B cell (primary cell): ENCODE measurements around the gene TMEM106C. TPM values are rescaled to one million over a fixed set of nuclear protein-coding genes. Genes with fewer than 3 reads are reported as not detected.

Experiments
- ATAC-seq: fragments of 200-7000 bp; cut with Tn5 transposase; one replicate; pipeline ENCODE4 v1.10.0; 2021; ENCODE audit warnings: low read depth, mild to moderate bottlenecking, moderate number of reproducible peaks, moderate library complexity
- CTCF ChIA-PET: fragments of 350-600 bp; sonication (Branson Sonifier 250); formaldehyde crosslinking; loops from one replicate; lab custom pipeline; 2021; ENCODE audit warnings: antibody characterized with exemption, inconsistent platforms; lab: Charles Lee
- POLR2A ChIA-PET: fragments of 350-600 bp; sonication (Branson Sonifier 250); formaldehyde crosslinking; loops from one replicate; lab custom pipeline; 2021; ENCODE audit warnings: antibody characterized with exemption; lab: Charles Lee
- DNase-seq: peaks from one replicate; pipeline ENCODE4 v3.0.0; 2013
- H2AFZ ChIP-seq: 2 replicates; pipeline ENCODE4 v1.6.1; 2012; ENCODE audit warnings: mild to moderate bottlenecking, low read depth, low read length; ENCODE audit not compliant: insufficient read depth, poor library complexity, severe bottlenecking
- H3K27ac ChIP-seq, 2 donors: 1 replicate in 1 of 2; 2 replicates in 1 of 2; pipeline ENCODE4 v1.5.1; 2012 to 2013; ENCODE audit warnings: low read length in 2 of 2, mild to moderate bottlenecking in 2 of 2, moderate library complexity in 1 of 2
- H3K27me3 ChIP-seq, 4 experiments: fragments of 200-600 bp in 1 of 4; sonication (generic) in 1 of 4; replicated peaks in 1 of 4; 1 replicate in 2 of 4; 2 replicates in 2 of 4; pipeline versions ENCODE4 v1.6.1 to v1.7.0; 2013 to 2016; ENCODE audit warnings: low read length in 3 of 4, mild to moderate bottlenecking in 2 of 4, mixed read lengths in 1 of 4, moderate library complexity in 1 of 4; ENCODE audit not compliant: insufficient read depth in 4 of 4, control insufficient read depth in 3 of 4; ENCODE audit errors: control extremely low read depth in 1 of 4
- H3K36me3 ChIP-seq, 2 experiments: replicated peaks in 1 of 2; 1 replicate in 1 of 2; 2 replicates in 1 of 2; pipeline versions ENCODE4 v1.6.1 to v1.7.1; 2013; ENCODE audit warnings: low read length in 1 of 2; ENCODE audit not compliant: insufficient read depth in 2 of 2, control insufficient read depth in 1 of 2; ENCODE audit errors: control extremely low read depth in 1 of 2, extremely low read depth in 1 of 2
- H3K4me1 ChIP-seq, 2 donors: fragments of 200-600 bp in 1 of 2; sonication (generic) in 1 of 2; 1 replicate in 1 of 2; 2 replicates in 1 of 2; pipeline versions ENCODE4 v1.5.1 to v1.6.1; 2013 to 2017; ENCODE audit warnings: low read length in 2 of 2; ENCODE audit not compliant: control insufficient read depth in 2 of 2, insufficient read depth in 2 of 2
- H3K4me2 ChIP-seq: replicated peaks from 2 replicates; pipeline ENCODE3; 2012; ENCODE audit warnings: mild to moderate bottlenecking, low read depth, low read length; ENCODE audit not compliant: poor library complexity, severe bottlenecking
- H3K4me3 ChIP-seq, 5 experiments: fragments of 200-600 bp in 1 of 5; sonication (generic) in 1 of 5; 1 replicate in 3 of 5; 2 replicates in 2 of 5; pipeline versions ENCODE4 v1.5.1 to v1.7.0; 2011 to 2016; ENCODE audit warnings: low read length in 4 of 5, mild to moderate bottlenecking in 4 of 5, low read depth in 2 of 5, control low read depth in 1 of 5, moderate library complexity in 1 of 5; ENCODE audit not compliant: insufficient read depth in 1 of 5; ENCODE audit errors: control extremely low read depth in 1 of 5, extremely low read depth in 1 of 5
- H3K79me2 ChIP-seq: fragments of 200-600 bp; sonication (generic); one replicate; pipeline ENCODE4 v1.6.0; 2016; ENCODE audit warnings: low read length; ENCODE audit not compliant: control insufficient read depth, insufficient read depth
- H3K9ac ChIP-seq: fragments of 200-600 bp; sonication (generic); 2 replicates; pipeline ENCODE4 v1.6.1; 2017; ENCODE audit warnings: mild to moderate bottlenecking, low read length, moderate library complexity
- H3K9me3 ChIP-seq, 3 donors: one replicate each; pipeline versions ENCODE4 v1.6.1 to v1.7.1; 2013; ENCODE audit warnings: low read length in 2 of 3; ENCODE audit not compliant: control insufficient read depth in 2 of 3, insufficient read depth in 1 of 3; ENCODE audit errors: control extremely low read depth in 1 of 3
- H4K20me1 ChIP-seq: 2 replicates; pipeline ENCODE4 v1.6.0; 2012; ENCODE audit warnings: mild to moderate bottlenecking, low read length; ENCODE audit not compliant: insufficient read depth, control insufficient read depth, poor library complexity, severe bottlenecking
- H3K27ac Mint-ChIP-seq: one replicate; pipeline ENCODE4 v1.8.0; 2021; ENCODE audit warnings: mixed read lengths
- H3K27me3 Mint-ChIP-seq: one replicate; pipeline ENCODE4 v1.8.0; 2021; ENCODE audit warnings: mixed read lengths
- H3K4me1 Mint-ChIP-seq: one replicate; pipeline ENCODE4 v1.8.0; 2021; ENCODE audit warnings: mixed read lengths
- H3K4me3 Mint-ChIP-seq: one replicate; pipeline ENCODE4 v1.8.0; 2021; ENCODE audit warnings: mixed read lengths
- H3K9me3 Mint-ChIP-seq: one replicate; pipeline ENCODE4 v1.8.0; 2022; ENCODE audit warnings: mixed read lengths; ENCODE audit not compliant: insufficient read depth
- EZH2 ChIP-seq: IDR thresholded peaks from 2 replicates; pipeline ENCODE4 v1.6.1; 2012; ENCODE audit warnings: borderline replicate concordance, low read depth, mild to moderate bottlenecking, moderate library complexity, low read length; ENCODE audit not compliant: insufficient read depth, poor library complexity, severe bottlenecking
- WGBS: methylation state at CpG from one replicate; pipeline ENCODE4 v1.1.5; 2013; ENCODE audit warnings: missing lambda C conversion rate; ENCODE audit not compliant: insufficient coverage; 5-methylcytosine and 5-hydroxymethylcytosine counted together
- intact Hi-C: fragments of 100-400 bp; cut with micrococcal nuclease; formaldehyde crosslinking; loops from one replicate; pipeline ENCODE4 v1.10.0; 2022
- polyA plus RNA-seq: library from polyadenylated mRNA; depleted of rRNA; stranded (reverse); fragments of >200 nt; gene quantifications from 2 replicates; pipeline ENCODE4 v1.2.3, GENCODE V29; 2012
- total RNA-seq, 2 donors: library from RNA; stranded (reverse); fragments of 120-200 nt in 1 of 2; gene quantifications; 1 replicate in 1 of 2; 2 replicates in 1 of 2; pipeline versions ENCODE4 v1.2.3 to v1.2.4, GENCODE V29; 2013 to 2022
- TF ChIP-seq, protein P1 (sequence below): fragments of 200-600 bp; IDR thresholded peaks from one replicate; pipeline ENCODE4 v1.8.0; 2022; ENCODE audit warnings: antibody characterized with exemption, mild to moderate bottlenecking

TMEM106C gene
- total and polyA plus RNA-seq, 2 donors (not counting 1 experiment from before 2014, with no cell fraction given): 37.5 to 44.2 TPM

DNA sequence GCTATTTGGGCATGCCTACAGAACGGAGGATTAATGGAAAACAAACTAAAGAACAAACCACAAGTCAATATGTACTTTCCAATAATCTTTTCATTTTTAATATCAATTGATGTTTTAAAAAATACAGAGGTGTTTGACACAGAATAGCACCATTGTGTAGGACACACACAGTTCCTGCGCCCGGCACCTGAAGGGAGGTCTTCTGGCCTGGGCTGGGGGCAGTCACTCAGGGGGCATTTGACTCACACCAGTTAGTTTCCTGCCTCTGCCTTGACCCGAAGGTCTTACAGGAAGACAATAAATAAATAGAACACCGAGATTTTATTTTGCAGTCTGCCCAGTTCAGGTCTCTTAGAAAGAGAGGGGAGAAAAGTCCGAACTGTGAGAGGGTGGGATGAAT lies 9.5 kb downstream of the TMEM106C start:
- no peaks in the 10 kb centered on the region for H3K27me3 ChIP-seq
- ATAC-seq (no peak), DNase-seq (no peak)
- H3K79me2 ChIP-seq: no peaks in the 10 kb centered on the region
- TF ChIP-seq, protein P1, sequence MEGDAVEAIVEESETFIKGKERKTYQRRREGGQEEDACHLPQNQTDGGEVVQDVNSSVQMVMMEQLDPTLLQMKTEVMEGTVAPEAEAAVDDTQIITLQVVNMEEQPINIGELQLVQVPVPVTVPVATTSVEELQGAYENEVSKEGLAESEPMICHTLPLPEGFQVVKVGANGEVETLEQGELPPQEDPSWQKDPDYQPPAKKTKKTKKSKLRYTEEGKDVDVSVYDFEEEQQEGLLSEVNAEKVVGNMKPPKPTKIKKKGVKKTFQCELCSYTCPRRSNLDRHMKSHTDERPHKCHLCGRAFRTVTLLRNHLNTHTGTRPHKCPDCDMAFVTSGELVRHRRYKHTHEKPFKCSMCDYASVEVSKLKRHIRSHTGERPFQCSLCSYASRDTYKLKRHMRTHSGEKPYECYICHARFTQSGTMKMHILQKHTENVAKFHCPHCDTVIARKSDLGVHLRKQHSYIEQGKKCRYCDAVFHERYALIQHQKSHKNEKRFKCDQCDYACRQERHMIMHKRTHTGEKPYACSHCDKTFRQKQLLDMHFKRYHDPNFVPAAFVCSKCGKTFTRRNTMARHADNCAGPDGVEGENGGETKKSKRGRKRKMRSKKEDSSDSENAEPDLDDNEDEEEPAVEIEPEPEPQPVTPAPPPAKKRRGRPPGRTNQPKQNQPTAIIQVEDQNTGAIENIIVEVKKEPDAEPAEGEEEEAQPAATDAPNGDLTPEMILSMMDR: no peak
- TF ChIP-seq EZH2: no peak
- H4K20me1 ChIP-seq: no peaks in the 10 kb centered on the region
- H3K27ac Mint-ChIP-seq: no peak overlapping the region
- H3K4me2 ChIP-seq: no peak overlapping the region
- no peak overlapping the region for H3K4me3 ChIP-seq
- 94% methylated on average over 4 of the region's 6 CpGs for WGBS
- H3K27me3 Mint-ChIP-seq: no peaks in the 10 kb centered on the region
- H3K9me3 Mint-ChIP-seq: no peaks in the 10 kb centered on the region
- POLR2A ChIA-PET: no interaction called here
- no peak overlapping the region for H3K9ac ChIP-seq
- intact Hi-C loops: no loop called here
- no peaks in the 10 kb centered on the region for H3K9me3 ChIP-seq
- CTCF ChIA-PET: no interaction called here
- H3K4me3 Mint-ChIP-seq: no peak overlapping the region
- H3K36me3 ChIP-seq: no peaks in the 10 kb centered on the region
- no peak overlapping the region for H2AFZ ChIP-seq
- H3K4me1 ChIP-seq: no peaks in the 10 kb centered on the region
- no peak overlapping the region for H3K27ac ChIP-seq
- no peaks in the 10 kb centered on the region for H3K4me1 Mint-ChIP-seq

DNA sequence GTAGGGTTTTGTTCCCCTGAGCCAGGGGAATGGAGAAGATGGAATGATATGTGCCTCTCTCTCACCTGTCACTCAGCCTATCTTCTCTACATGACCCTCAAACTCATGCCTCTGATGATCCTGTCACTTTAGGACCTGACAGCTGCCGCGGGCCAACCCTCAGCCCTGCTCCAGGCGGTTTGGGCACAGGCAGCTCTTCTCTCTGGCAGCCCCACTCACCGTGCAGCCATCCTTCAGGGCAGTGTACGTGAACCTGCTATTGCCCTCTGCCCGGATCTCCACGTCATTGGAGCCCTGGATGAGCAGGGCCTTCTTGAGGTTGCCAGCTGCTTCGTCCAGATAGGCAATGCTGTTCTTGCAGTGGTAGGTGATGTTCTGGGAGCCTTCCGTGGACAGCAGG lies 10.5 kb downstream of the TMEM106C start:
- peaks cover under 1% of the 10 kb centered on the region for H3K27me3 Mint-ChIP-seq
- Histone ChIP-seq H2AFZ (no peak overlapping the region), H3K9ac (no peak overlapping the region), H3K9me3 (no peaks in the 10 kb centered on the region), H3K4me2 (no peak overlapping the region), H3K27me3 (no peaks in the 10 kb centered on the region), H4K20me1 (no peaks in the 10 kb centered on the region), H3K4me3 (no peak overlapping the region), H3K4me1 (no peaks in the 10 kb centered on the region), H3K36me3 (no peaks in the 10 kb centered on the region), H3K79me2 (no peaks in the 10 kb centered on the region), H3K27ac (no peak overlapping the region)
- no peaks in the 10 kb centered on the region for H3K9me3 Mint-ChIP-seq
- over 99% methylated on average over 9 of the region's 9 CpGs for WGBS
- H3K4me1 Mint-ChIP-seq: no peaks in the 10 kb centered on the region
- POLR2A ChIA-PET: no interaction called here
- TF ChIP-seq, protein P1: no peak
- no peak for TF ChIP-seq EZH2
- DNase-seq (no peak), ATAC-seq (no peak)
- intact Hi-C loops: no loop called here
- H3K27ac Mint-ChIP-seq: no peak overlapping the region
- H3K4me3 Mint-ChIP-seq: no peak overlapping the region
- CTCF ChIA-PET: interaction anchor here (1.2 kb wide), 2 partner anchors 11 to 24 kb away, joined by 3 to 4 read pairs; partner anchors contain the start of gene TMEM106C
